OCI-LY1 (cell line): ENCODE data around the gene PARN.

Source experiments
- H2AFZ ChIP-seq: fragments of 200-600 bp; sonication (generic), shearing (Covaris generic); 2 replicates; pipeline ENCODE4 v1.6.0; 2014; ENCODE audit warnings: antibody characterized with exemption, mild to moderate bottlenecking, low read length
- H3F3A ChIP-seq: fragments of 200-600 bp; sonication (generic), shearing (Covaris generic); 2 replicates; pipeline ENCODE4 v1.6.0; 2014; ENCODE audit warnings: mild to moderate bottlenecking, antibody characterized with exemption, low read length, moderate library complexity; ENCODE audit not compliant: insufficient read depth
- H3K27ac ChIP-seq: fragments of 200-600 bp; sonication (generic); 2 replicates; pipeline ENCODE4 v1.5.1; 2014; ENCODE audit warnings: low read length, mixed run types, mild to moderate bottlenecking, low read depth; ENCODE audit not compliant: poor library complexity, severe bottlenecking
- H3K27me3 ChIP-seq: fragments of 200-600 bp; sonication (generic); 2 replicates; pipeline ENCODE4 v1.6.0; 2014; ENCODE audit warnings: antibody characterized with exemption, mild to moderate bottlenecking, low read length, moderate library complexity; ENCODE audit not compliant: insufficient read depth
- H3K36me3 ChIP-seq: fragments of 200-600 bp; sonication (generic); 2 replicates; pipeline ENCODE4 v1.6.1; 2014; ENCODE audit warnings: mild to moderate bottlenecking, antibody characterized with exemption, low read length, moderate library complexity, mixed read lengths; ENCODE audit not compliant: insufficient read depth
- H3K4me1 ChIP-seq: fragments of 200-600 bp; sonication (generic); 2 replicates; pipeline ENCODE4 v1.5.1; 2014; ENCODE audit warnings: mild to moderate bottlenecking, low read length, moderate library complexity; ENCODE audit not compliant: insufficient read depth, severe bottlenecking
- H3K4me2 ChIP-seq: fragments of 200-600 bp; sonication (generic), shearing (Covaris generic); 2 replicates; pipeline ENCODE4 v1.6.1; 2014; ENCODE audit warnings: low read length
- H3K4me3 ChIP-seq: fragments of 200-600 bp; sonication (generic); 2 replicates; pipeline ENCODE4 v1.5.1; 2014; ENCODE audit warnings: low read length, low read depth, mild to moderate bottlenecking, mixed read lengths; ENCODE audit not compliant: poor library complexity, severe bottlenecking
- H3K79me2 ChIP-seq: fragments of 200-600 bp; shearing (Covaris generic); 2 replicates; pipeline ENCODE4 v1.6.1; 2016; ENCODE audit warnings: mixed run types, low read length, mixed read lengths; ENCODE audit not compliant: insufficient read depth
- H3K9ac ChIP-seq: fragments of 200-600 bp; sonication (generic), shearing (Covaris generic); 2 replicates; pipeline ENCODE4 v1.6.1; 2014; ENCODE audit warnings: mild to moderate bottlenecking, low read length, mixed read lengths
- H3K9me2 ChIP-seq: fragments of 200-600 bp; sonication (generic), shearing (Covaris generic); 2 replicates; pipeline ENCODE4 v1.6.1; 2014; ENCODE audit warnings: low read depth, mild to moderate bottlenecking, low read length, mixed read lengths
- H3K9me3 ChIP-seq: fragments of 200-600 bp; shearing (Covaris generic); 2 replicates; pipeline ENCODE4 v1.6.1; 2014; ENCODE audit warnings: low read length, mixed read lengths
- H4K20me1 ChIP-seq: fragments of 200-600 bp; sonication (generic), shearing (Covaris generic); 2 replicates; pipeline ENCODE4 v1.6.0; 2016; ENCODE audit warnings: mild to moderate bottlenecking, low read length; ENCODE audit not compliant: insufficient read depth
- EZH2 ChIP-seq: fragments of 200-600 bp; sonication (generic), shearing (Covaris generic); IDR thresholded peaks from 2 replicates; pipeline ENCODE4 v1.8.0; 2017; ENCODE audit warnings: borderline replicate concordance, mixed run types, mild to moderate bottlenecking, antibody characterized with exemption, low read length, moderate library complexity, mixed read lengths
- TF ChIP-seq, protein P1 (sequence below): fragments of 200-600 bp; sonication (generic), shearing (Covaris generic); IDR thresholded peaks from 2 replicates; pipeline ENCODE4 v1.5.1; 2017; ENCODE audit warnings: mild to moderate bottlenecking, antibody characterized with exemption, low read length, moderate library complexity, mixed read lengths

PARN gene

DNA sequence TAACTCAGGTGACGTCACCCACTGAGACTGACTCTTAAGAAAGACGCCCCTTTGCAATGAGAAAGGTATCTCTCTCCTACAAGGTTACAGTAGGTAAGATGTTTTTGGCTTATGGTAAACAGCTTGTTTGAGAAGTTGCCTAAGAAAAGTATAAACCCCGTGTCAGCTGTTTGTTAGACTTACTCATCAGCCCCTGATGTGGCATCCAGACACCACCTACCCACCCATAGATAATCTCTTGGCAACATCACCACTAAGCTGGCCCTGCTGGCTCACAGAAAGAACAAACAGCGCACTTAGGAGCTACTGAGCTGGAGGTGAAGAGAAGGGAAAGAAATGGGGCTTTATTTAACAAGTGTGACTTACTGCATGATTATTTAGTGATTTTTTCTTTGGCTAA, 121.0 kb downstream of the PARN start:
- Histone ChIP-seq H3K9me2 (no peaks in the 10 kb centered on the region), H4K20me1 (no peaks in the 10 kb centered on the region), H2AFZ (no peak overlapping the region), H3K27me3 (no peaks in the 10 kb centered on the region), H3K4me3 (no peak overlapping the region), H3K9ac (no peak overlapping the region), H3K9me3 (no peaks in the 10 kb centered on the region), H3K4me2 (no peak overlapping the region), H3K27ac (no peak overlapping the region), H3F3A (no peaks in the 10 kb centered on the region), H3K79me2 (peaks cover 6% of the 10 kb centered on the region; the same call in 1 of the 2 replicates), H3K4me1 (peaks cover 6% of the 10 kb centered on the region), H3K36me3 (0 out of 2 replicates have a peak, but pooled peaks cover 5% of the 10 kb centered on the region)
- no peak for TF ChIP-seq EZH2
- TF ChIP-seq, protein P1, sequence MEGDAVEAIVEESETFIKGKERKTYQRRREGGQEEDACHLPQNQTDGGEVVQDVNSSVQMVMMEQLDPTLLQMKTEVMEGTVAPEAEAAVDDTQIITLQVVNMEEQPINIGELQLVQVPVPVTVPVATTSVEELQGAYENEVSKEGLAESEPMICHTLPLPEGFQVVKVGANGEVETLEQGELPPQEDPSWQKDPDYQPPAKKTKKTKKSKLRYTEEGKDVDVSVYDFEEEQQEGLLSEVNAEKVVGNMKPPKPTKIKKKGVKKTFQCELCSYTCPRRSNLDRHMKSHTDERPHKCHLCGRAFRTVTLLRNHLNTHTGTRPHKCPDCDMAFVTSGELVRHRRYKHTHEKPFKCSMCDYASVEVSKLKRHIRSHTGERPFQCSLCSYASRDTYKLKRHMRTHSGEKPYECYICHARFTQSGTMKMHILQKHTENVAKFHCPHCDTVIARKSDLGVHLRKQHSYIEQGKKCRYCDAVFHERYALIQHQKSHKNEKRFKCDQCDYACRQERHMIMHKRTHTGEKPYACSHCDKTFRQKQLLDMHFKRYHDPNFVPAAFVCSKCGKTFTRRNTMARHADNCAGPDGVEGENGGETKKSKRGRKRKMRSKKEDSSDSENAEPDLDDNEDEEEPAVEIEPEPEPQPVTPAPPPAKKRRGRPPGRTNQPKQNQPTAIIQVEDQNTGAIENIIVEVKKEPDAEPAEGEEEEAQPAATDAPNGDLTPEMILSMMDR: no peak

DNA sequence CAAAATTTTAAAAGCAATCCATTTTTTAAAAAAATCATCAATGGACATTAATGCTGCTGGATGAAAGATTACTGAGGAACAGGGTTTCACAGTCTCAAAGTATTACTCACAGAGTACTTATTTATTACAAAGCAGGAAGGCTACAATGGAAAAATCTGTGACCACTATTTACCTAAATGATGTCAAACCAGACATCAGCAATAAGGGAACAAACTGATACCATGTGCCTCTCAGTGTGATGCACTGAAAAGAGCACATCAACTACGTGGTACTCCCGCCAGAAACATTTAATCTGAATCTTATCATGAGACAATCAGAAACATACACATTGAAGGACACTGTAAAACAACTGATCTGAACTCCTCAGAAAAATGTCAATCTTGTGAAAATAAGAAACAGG, 124.2 kb downstream of the PARN start:
- H3F3A ChIP-seq: no peaks in the 10 kb centered on the region
- H3K36me3 ChIP-seq: no peaks in the 10 kb centered on the region
- H3K9me2 ChIP-seq: no peaks in the 10 kb centered on the region
- peaks cover 6% of the 10 kb centered on the region for H3K4me1 ChIP-seq
- H2AFZ ChIP-seq: no peak overlapping the region
- H3K79me2 ChIP-seq: peaks cover 6% of the 10 kb centered on the region; the same call in 1 of the 2 replicates
- no peaks in the 10 kb centered on the region for H3K27me3 ChIP-seq
- no peak overlapping the region for H3K27ac ChIP-seq
- no peak overlapping the region for H3K4me2 ChIP-seq
- no peaks in the 10 kb centered on the region for H3K9me3 ChIP-seq
- no peaks in the 10 kb centered on the region for H4K20me1 ChIP-seq
- no peak overlapping the region for H3K9ac ChIP-seq
- no peak for TF ChIP-seq EZH2
- TF ChIP-seq, protein P1: no peak
- no peak overlapping the region for H3K4me3 ChIP-seq

DNA sequence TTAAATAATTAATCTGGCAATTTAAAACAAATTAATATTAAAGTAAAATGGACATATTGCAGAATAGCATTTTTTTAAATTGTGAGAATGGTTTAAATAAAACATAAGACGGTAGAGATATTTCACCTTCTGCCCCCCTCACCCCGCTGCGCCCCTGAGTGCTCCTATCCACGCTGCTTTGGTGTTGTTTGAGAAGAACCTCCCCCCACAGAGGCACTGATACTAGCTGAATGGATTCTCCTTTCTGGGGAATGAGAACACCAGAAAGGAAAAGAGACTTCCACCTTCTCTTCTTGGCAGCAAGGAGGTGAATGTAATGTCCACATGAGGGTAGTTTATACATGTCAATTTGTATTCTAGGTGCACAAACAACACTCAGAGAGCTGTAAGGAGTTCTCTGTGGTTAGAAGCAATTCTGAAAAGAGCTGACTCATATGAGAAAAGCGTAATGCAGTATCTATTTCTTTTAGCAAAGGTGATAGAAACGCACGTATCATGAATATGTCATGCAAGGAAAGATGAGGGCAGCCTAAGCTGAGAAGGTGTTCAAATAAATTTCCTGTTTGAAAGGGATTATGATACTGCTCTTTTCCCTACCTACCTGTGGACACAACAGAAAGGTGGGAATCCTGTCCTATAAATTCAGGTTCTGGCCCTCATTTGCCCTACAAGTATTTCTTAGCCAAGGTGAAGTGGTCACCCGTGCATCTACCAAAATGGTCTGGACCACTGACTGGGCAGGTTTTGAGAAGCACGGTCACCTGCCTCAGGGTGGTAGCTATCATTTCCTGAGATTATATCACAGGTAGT, 126.9 kb downstream of the PARN start:
- H3K9me2 ChIP-seq: no peaks in the 10 kb centered on the region
- no peaks in the 10 kb centered on the region for H3K27me3 ChIP-seq
- TF ChIP-seq, protein P1: no peak
- TF ChIP-seq EZH2: no peak
- no peak overlapping the region for H3K9ac ChIP-seq
- H4K20me1 ChIP-seq: no peaks in the 10 kb centered on the region
- H3K36me3 ChIP-seq: peaks cover 6% of the 10 kb centered on the region; the same call in 1 of the 2 replicates
- H3F3A ChIP-seq: no peaks in the 10 kb centered on the region
- H3K4me2 ChIP-seq: no peak overlapping the region
- H3K4me3 ChIP-seq: no peak overlapping the region
- H3K27ac ChIP-seq: no peak overlapping the region
- no peak overlapping the region for H2AFZ ChIP-seq
- H3K4me1 ChIP-seq: peaks cover 6% of the 10 kb centered on the region
- no peaks in the 10 kb centered on the region for H3K79me2 ChIP-seq
- H3K9me3 ChIP-seq: no peaks in the 10 kb centered on the region
